ENCODE results near the gene GH1. TPM values are rescaled to one million over a fixed set of nuclear protein-coding genes. Genes with fewer than 3 reads are reported as not detected.
"Not testable (repeated sequence)": the region's sequence is repeated elsewhere in the genome, so short reads cannot be mapped to it uniquely, and the experiment has no call there.

The GH1 gene
- total and polyA plus RNA-seq, 7 donors = not detected

DNA sequence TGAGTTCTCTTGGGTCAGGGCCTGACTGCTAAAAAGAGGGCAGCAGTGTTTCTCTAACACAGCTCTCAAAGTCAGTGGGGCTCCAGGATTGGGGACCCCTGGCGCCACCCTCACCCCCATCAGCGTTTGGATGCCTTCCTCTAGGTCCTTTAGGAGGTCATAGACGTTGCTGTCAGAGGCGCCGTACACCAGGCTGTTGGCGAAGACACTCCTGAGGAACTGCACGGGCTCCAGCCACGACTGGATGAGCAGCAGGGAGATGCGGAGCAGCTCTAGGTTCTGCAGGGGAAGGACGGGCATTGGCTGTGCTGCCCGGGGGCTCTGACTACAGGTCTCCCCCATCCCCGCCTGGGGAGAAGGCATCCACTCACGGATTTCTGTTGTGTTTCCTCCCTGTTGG is 993 bp downstream of the GH1 start:
- no peaks in the 10 kb centered on the region for H3K9me3 ChIP-seq
- H3K36me3 ChIP-seq (ENCODE audit: insufficient read depth in 1 of 2, low read depth in 1 of 2) = no peaks in the 10 kb centered on the region
- TF ChIP-seq, protein P1, sequence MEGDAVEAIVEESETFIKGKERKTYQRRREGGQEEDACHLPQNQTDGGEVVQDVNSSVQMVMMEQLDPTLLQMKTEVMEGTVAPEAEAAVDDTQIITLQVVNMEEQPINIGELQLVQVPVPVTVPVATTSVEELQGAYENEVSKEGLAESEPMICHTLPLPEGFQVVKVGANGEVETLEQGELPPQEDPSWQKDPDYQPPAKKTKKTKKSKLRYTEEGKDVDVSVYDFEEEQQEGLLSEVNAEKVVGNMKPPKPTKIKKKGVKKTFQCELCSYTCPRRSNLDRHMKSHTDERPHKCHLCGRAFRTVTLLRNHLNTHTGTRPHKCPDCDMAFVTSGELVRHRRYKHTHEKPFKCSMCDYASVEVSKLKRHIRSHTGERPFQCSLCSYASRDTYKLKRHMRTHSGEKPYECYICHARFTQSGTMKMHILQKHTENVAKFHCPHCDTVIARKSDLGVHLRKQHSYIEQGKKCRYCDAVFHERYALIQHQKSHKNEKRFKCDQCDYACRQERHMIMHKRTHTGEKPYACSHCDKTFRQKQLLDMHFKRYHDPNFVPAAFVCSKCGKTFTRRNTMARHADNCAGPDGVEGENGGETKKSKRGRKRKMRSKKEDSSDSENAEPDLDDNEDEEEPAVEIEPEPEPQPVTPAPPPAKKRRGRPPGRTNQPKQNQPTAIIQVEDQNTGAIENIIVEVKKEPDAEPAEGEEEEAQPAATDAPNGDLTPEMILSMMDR (IDR thresholded peaks at IDR 0.05) = no peak
- H3K27me3 ChIP-seq (ENCODE audit: insufficient read depth in 3 of 3, low read length in 2 of 3) = no peaks in the 10 kb centered on the region
- no peak for ATAC-seq
- no peaks in the 10 kb centered on the region for H3K4me1 ChIP-seq
- 74 to 90% (median 85%) methylated on average over 13 of the region's 13 CpGs for WGBS, 3 donors
- H3K4me3 ChIP-seq = no peak overlapping the region
- no peak overlapping the region for H3K27ac ChIP-seq
- intact Hi-C loops (cut with DNase I) = loop anchor here (2.0 to 10.0 kb wide), 3 partner anchors 73 to 217 kb away; partner anchors contain the start of gene ERN1 (in 1 of the 2)
- DNase-seq = no peak

DNA sequence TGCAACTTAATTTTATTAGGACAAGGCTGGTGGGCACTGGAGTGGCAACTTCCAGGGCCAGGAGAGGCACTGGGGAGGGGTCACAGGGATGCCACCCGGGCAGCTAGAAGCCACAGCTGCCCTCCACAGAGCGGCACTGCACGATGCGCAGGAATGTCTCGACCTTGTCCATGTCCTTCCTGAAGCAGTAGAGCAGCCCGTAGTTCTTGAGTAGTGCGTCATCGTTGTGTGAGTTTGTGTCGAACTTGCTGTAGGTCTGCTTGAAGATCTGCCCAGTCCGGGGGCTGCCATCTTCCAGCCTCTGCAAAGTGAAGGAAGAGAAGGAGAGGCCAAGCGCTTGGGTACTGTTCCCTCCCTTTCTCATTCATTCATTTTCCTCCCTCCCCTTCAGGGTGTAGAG is 1.4 kb downstream of the GH1 start:
- not testable (repeated sequence) for H3K4me3 ChIP-seq; H3K27ac ChIP-seq; H3K36me3 ChIP-seq (ENCODE audit: insufficient read depth in 1 of 2, low read depth in 1 of 2); H3K9me3 ChIP-seq; H3K4me1 ChIP-seq; ATAC-seq; H3K27me3 ChIP-seq (ENCODE audit: insufficient read depth in 3 of 3, low read length in 2 of 3); DNase-seq
- 87 to 93% (median 89%) methylated on average over 8 to 11 of the region's 11 CpGs for WGBS, 3 donors
- intact Hi-C loops (cut with DNase I) = loop anchor here in 1 of 2 donors (10.0 kb wide), 1 partner anchor 218 kb away; the partner anchor contains the start of gene ERN1

DNA sequence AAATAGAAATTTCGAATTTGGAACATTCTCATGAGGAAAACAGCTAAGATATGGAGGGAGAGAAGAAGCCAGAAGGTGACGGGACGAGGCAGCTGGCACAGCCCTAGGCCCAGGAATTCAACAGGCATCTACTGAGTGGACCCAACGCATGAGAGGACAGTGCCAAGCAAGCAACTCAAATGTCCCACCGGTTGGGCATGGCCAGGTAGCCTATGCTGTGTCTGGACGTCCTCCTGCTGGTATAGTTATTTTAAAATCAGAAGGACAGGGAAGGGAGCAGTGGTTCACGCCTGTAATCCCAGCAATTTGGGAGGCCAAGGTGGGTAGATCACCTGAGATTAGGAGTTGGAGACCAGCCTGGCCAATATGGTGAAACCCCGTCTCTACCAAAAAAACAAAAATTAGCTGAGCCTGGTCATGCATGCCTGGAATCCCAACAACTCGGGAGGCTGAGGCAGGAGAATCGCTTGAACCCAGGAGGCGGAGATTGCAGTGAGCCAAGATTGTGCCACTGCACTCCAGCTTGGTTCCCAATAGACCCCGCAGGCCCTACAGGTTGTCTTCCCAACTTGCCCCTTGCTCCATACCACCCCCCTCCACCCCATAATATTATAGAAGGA is 2.0 kb downstream of the GH1 start:
- DNase-seq = no peak
- 76 to 80% (median 76%) methylated on average over 12 of the region's 12 CpGs for WGBS, 3 donors

DNA sequence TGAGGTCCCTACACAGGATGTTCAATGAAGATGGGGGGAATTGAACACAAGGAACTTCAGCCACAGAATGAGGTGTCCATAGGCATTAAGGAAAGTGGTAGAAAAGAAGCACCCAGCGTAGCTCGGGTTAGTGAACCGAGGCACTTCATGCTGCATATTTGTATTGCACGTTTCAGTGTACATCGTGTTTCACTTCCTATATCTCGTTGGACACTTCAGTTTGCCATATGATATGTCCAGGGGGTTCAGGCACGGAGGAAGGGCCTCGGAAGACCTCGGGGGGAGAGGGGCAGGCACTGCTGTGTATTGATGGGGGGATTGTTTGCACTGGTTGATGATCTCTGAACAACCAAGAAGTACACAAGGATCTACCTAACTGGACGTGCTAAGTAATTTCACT is 2.9 kb downstream of the GH1 start:
- not testable (repeated sequence) for H3K9me3 ChIP-seq; H3K36me3 ChIP-seq (ENCODE audit: insufficient read depth in 1 of 2, low read depth in 1 of 2); H3K27me3 ChIP-seq (ENCODE audit: insufficient read depth in 3 of 3, low read length in 2 of 3); H3K4me3 ChIP-seq; DNase-seq; ATAC-seq; H3K4me1 ChIP-seq; H3K27ac ChIP-seq
- intact Hi-C loops (cut with DNase I) = loop anchor here in 1 of 2 donors (10.0 kb wide), 1 partner anchor 219 kb away; the partner anchor contains the start of gene ERN1
- 71 to 79% (median 76%) methylated on average over 10 of the region's 10 CpGs for WGBS, 3 donors

More for the DNA sequence above, 2.0 kb downstream of the GH1 start:
- intact Hi-C loops (cut with DNase I) = loop anchor here in 1 of 2 donors (10.0 kb wide), 1 partner anchor 218 kb away; the partner anchor contains the start of gene ERN1
- Histone ChIP-seq H3K27ac (no peak overlapping the region), H3K4me1 (no peaks in the 10 kb centered on the region), H3K4me3 (no peak overlapping the region), H3K36me3 (ENCODE audit: insufficient read depth in 1 of 2, low read depth in 1 of 2) (no peaks in the 10 kb centered on the region), H3K9me3 (no peaks in the 10 kb centered on the region), H3K27me3 (ENCODE audit: insufficient read depth in 3 of 3, low read length in 2 of 3) (no peaks in the 10 kb centered on the region)
- ATAC-seq = peak in 1 of 4 donors; percentile 44
- TF ChIP-seq, protein P1 (IDR thresholded peaks at IDR 0.05) = no peak

DNA sequence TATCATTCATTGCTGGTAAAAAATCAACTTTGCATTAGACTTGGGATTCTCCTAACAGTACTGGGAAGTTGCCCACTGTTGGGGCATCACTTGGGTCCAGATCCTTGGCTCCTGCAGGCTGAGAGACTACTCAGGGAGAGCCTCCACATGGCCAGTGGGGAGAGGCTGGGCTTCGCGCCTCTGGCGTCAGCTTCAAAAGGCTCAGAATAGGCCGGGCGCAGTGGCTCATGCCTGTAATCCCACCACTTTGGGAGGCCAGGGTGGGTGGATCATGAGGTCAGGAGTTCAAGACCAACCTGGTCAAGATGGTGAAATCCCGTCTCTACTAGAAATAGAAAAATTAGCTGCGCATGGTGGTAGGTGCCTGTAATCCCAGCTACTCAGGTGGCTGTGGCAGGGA is 4.2 kb downstream of the GH1 start:
- Histone ChIP-seq H3K27me3 (ENCODE audit: insufficient read depth in 3 of 3, low read length in 2 of 3) (no peaks in the 10 kb centered on the region), H3K36me3 (ENCODE audit: insufficient read depth in 1 of 2, low read depth in 1 of 2) (no peaks in the 10 kb centered on the region), H3K27ac (no peak overlapping the region), H3K9me3 (no peaks in the 10 kb centered on the region), H3K4me1 (no peaks in the 10 kb centered on the region), H3K4me3 (no peak overlapping the region)
- ATAC-seq (no peak), DNase-seq (no peak)
- WGBS, 3 donors = 88 to 93% (median 92%) methylated on average over 7 of the region's 7 CpGs
- TF ChIP-seq, protein P1 (IDR thresholded peaks at IDR 0.05) = no peak
- intact Hi-C loops (cut with DNase I) = loop anchor here (5.0 to 10.0 kb wide), 3 partner anchors 113 to 220 kb away; partner anchors contain the start of gene ERN1 (in 2 of the 2)
